ENCODE measurements around the gene ATP6V0E2. TPM values are rescaled to one million over a fixed set of nuclear protein-coding genes. Genes with fewer than 3 reads are reported as not detected.

ATP6V0E2 gene
- total RNA-seq, 1 experiment from 2014 or later, result 26.2 TPM

DNA sequence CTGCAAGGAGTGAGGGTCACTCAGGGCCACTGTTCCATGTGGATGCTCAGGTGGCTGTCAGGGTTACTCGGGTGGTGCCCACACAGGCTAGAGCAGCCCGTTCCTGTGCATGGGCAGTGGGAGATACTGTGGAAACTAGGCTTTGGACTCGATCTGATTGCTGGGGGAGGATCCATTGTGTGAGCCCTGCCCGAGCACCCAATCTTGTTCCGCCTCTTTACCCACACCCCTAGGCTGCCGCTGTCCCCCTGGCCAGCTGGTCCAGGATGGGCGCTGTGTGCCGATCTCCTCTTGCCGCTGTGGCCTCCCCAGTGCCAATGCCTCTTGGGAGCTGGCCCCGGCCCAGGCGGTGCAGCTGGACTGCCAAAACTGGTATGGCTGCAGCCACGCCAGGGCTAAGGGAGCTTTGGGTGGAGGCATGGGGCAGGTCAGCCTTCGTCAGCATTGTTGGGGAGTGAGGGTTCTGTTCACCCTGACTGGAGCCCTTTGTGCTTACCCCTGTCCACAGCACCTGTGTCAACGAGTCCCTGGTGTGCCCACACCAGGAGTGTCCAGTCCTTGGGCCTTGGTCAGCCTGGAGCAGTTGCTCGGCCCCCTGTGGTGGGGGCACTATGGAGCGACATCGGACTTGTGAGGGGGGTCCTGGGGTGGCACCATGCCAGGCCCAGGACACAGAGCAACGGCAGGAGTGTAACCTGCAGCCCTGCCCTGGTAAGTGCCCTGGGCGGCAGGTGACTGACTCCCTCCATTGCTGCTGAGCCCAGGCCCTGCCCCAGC is 48.0 kb upstream of the ATP6V0E2 start:
- CTCF ChIA-PET, result no interaction called here
- no peak for TF ChIP-seq CDX4 (CRISPR knock-in tag; IDR thresholded peaks at IDR 0.05; ENCODE audit: borderline replicate concordance)
- no peak for TF ChIP-seq SOX15 (CRISPR knock-in tag; IDR thresholded peaks at IDR 0.05)
- TF ChIP-seq JAZF1 (CRISPR knock-in tag; IDR thresholded peaks at IDR 0.05), result no peak
- no peak for TF ChIP-seq PRRX2 (CRISPR knock-in tag; IDR thresholded peaks at IDR 0.05)
- TF ChIP-seq, protein P1, sequence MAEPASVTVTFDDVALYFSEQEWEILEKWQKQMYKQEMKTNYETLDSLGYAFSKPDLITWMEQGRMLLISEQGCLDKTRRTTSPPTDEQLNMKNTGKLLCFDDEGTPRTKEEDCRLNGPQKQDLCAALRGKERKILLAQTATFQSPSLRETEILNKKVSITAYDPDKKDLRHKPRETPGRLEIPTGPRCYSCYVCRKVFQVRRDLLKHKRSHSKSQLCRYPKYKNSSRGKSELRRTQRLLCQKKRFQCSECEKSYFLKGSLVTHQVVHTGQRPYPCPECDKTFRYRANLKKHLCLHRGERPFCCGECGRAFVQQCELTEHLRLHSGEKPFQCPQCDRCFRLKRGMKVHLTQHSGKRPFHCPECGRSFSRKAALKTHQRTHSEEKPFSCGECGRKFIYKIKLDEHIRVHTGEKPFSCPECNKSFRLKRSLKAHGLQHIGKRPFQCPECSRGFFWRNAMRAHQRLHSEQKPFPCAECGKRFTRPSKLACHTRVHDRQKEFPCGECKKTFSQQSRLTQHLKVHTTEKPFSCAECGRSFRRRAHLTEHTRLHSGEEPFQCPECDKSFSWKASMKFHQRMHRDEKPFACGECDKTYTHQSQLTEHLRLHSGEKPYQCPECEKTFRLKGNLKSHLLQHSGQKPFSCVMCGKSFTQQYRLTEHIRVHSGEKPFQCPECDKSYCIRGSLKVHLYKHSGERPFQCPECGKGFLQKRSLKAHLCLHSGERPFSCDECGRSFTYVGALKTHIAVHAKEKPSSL (CRISPR knock-in tag; conservative IDR thresholded peaks at IDR 0.05), result no peak
- no peak for TF ChIP-seq NR3C1 (CRISPR knock-in tag; conservative IDR thresholded peaks at IDR 0.05; ENCODE audit: low read depth)
- TF ChIP-seq ZNF232 (CRISPR knock-in tag; IDR thresholded peaks at IDR 0.05), result no peak
- no peak for TF ChIP-seq ARID4B (CRISPR knock-in tag; IDR thresholded peaks at IDR 0.05; ENCODE audit: borderline replicate concordance)
- no peak for TF ChIP-seq TP53 (CRISPR knock-in tag; IDR thresholded peaks at IDR 0.05)
- TF ChIP-seq, protein P2, sequence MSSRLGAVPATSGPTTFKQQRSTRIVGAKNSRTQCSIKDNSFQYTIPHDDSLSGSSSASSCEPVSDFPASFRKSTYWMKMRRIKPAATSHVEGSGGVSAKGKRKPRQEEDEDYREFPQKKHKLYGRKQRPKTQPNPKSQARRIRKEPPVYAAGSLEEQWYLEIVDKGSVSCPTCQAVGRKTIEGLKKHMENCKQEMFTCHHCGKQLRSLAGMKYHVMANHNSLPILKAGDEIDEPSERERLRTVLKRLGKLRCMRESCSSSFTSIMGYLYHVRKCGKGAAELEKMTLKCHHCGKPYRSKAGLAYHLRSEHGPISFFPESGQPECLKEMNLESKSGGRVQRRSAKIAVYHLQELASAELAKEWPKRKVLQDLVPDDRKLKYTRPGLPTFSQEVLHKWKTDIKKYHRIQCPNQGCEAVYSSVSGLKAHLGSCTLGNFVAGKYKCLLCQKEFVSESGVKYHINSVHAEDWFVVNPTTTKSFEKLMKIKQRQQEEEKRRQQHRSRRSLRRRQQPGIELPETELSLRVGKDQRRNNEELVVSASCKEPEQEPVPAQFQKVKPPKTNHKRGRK (CRISPR knock-in tag; IDR thresholded peaks at IDR 0.05; ENCODE audit: borderline replicate concordance), result no peak
- TF ChIP-seq E2F1 (CRISPR knock-in tag; IDR thresholded peaks at IDR 0.05), result no peak
- no peak for TF ChIP-seq ZNF317 (CRISPR knock-in tag; IDR thresholded peaks at IDR 0.05; ENCODE audit: borderline replicate concordance, low read depth)
- no peak for TF ChIP-seq HMGA2 (CRISPR knock-in tag; IDR thresholded peaks at IDR 0.05)
- TF ChIP-seq IRF1 (CRISPR knock-in tag; IDR thresholded peaks at IDR 0.05), result no peak
- no peak for TF ChIP-seq HMGXB4 (CRISPR knock-in tag; IDR thresholded peaks at IDR 0.05)
- no peak for TF ChIP-seq OVOL2 (CRISPR knock-in tag; IDR thresholded peaks at IDR 0.05; ENCODE audit: borderline replicate concordance)
- TF ChIP-seq ELF4 (CRISPR knock-in tag; IDR thresholded peaks at IDR 0.05; ENCODE audit: low read depth), result no peak
- TF ChIP-seq, protein P3, sequence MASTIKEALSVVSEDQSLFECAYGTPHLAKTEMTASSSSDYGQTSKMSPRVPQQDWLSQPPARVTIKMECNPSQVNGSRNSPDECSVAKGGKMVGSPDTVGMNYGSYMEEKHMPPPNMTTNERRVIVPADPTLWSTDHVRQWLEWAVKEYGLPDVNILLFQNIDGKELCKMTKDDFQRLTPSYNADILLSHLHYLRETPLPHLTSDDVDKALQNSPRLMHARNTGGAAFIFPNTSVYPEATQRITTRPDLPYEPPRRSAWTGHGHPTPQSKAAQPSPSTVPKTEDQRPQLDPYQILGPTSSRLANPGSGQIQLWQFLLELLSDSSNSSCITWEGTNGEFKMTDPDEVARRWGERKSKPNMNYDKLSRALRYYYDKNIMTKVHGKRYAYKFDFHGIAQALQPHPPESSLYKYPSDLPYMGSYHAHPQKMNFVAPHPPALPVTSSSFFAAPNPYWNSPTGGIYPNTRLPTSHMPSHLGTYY (CRISPR knock-in tag; IDR thresholded peaks at IDR 0.05), result no peak

More for the DNA sequence above, 48.0 kb upstream of the ATP6V0E2 start:
- Mint-ChIP-seq H3K4me3 (no peak overlapping the region), H3K4me1 (no peaks in the 10 kb centered on the region), H3K27me3 (ENCODE audit: low read depth) (no peaks in the 10 kb centered on the region; the same call in 1 of the 2 replicates), H3K27ac (no peak overlapping the region), H3K36me3 (no peaks in the 10 kb centered on the region), H3K9me3 (peaks cover 3% of the 10 kb centered on the region; the same call in 1 of the 2 replicates)
- POLR2A ChIA-PET, result no interaction called here
- no peak for DNase-seq (ENCODE audit: low spot score)
- no peak for ATAC-seq

Measured in WTC11 (cell line).